H1 (cell line): Measurements from ENCODE around the gene USP8. TPM values are rescaled to one million over a fixed set of nuclear protein-coding genes. Genes with fewer than 3 reads are reported as not detected.

ENCODE experiments used
- CHD7 ChIP-seq: fragments of 300-600 bp; sonication (generic); IDR thresholded peaks from 2 replicates; pipeline ENCODE4 v1.7.1; 2012; ENCODE audit warnings: low read length, moderate library complexity, mild to moderate bottlenecking, inconsistent platforms; ENCODE audit not compliant: insufficient replicate concordance
- POLR2AphosphoS5 ChIP-seq: IDR thresholded peaks from 2 replicates; pipeline ENCODE4 v1.6.1; 2011; ENCODE audit warnings: low read depth, low read length
- TCF12 ChIP-seq: IDR thresholded peaks from 2 replicates; pipeline ENCODE4 v1.6.1; 2011; ENCODE audit warnings: low read depth, mild to moderate bottlenecking, low read length
- polyA plus RNA-seq, 7 experiments: library from polyadenylated mRNA; depleted of rRNA in 3 of 7; stranded (reverse) in 5 of 7; unstranded in 2 of 7; fragments of >200 nt in 5 of 7; fragments of 200-250 nt in 2 of 7; gene quantifications; 1 replicate in 5 of 7; 2 replicates in 1 of 7; 4 replicates in 1 of 7; pipeline versions ENCODE4 v1.2.1 to v1.2.3, GENCODE V29; 2011 to 2013; ENCODE audit warnings: missing spikeins in 2 of 7, mixed read lengths in 2 of 7
- total RNA-seq: library from RNA; stranded (reverse); fragmentation: NEBNext Ultra II Directional; extraction: Animal tissue kit (Norgen Biotek cat#: 25700); gene quantifications from 2 replicates; pipeline ENCODE4 v1.2.1, GENCODE V29; 2021

The USP8 gene
- total and polyA plus RNA-seq, 2 of the 8 experiments (the other 6 are each of a cell fraction or from before 2014, with no cell fraction given) = 19.9 to 66.2 TPM

GRCh38 chr15:50496692-50497091, 72.5 kb downstream of the USP8 start (continued):
- TF ChIP-seq CHD7 = no peak
- TF ChIP-seq POLR2AphosphoS5 = no peak
- no peak for TF ChIP-seq TCF12
